K562 (cell line): Measurements from ENCODE around the gene ITGA11. TPM values are rescaled to one million over a fixed set of nuclear protein-coding genes. Genes with fewer than 3 reads are reported as not detected.
A peak's percentile ranks its signal among the peaks of the same experiment; 100 is the strongest.

ENCODE experiments used
- ATF7 ChIP-seq: fragments of 450-650 bp; IDR thresholded peaks from 2 replicates; pipeline ENCODE4 v1.7.1; 2014; ENCODE audit warnings: mild to moderate bottlenecking, moderate library complexity
- EGR1 ChIP-seq: fragments of 450-650 bp; conservative IDR thresholded peaks from 2 replicates; pipeline ENCODE4 v1.6.1; 2017; ENCODE audit warnings: mild to moderate bottlenecking
- FOXJ2 ChIP-seq: fragments of 200-800 bp; sonication (Bioruptor generic); IDR thresholded peaks from 2 replicates; pipeline ENCODE4 v1.6.1; 2016; ENCODE audit warnings: missing genetic modification characterization, missing compliant biosample characterization
- IFI16 ChIP-seq: fragments of 250-450 bp; sonication (Bioruptor Pico); IDR thresholded peaks from 2 replicates; pipeline ENCODE4 v2.1.2; 2022; ENCODE audit warnings: mild to moderate bottlenecking, inconsistent platforms
- NCOR1 ChIP-seq: fragments of 450-650 bp; IDR thresholded peaks from 2 replicates; pipeline ENCODE4 v1.6.1; 2016; ENCODE audit warnings: mild to moderate bottlenecking, moderate library complexity
- PML ChIP-seq: IDR thresholded peaks from 2 replicates; pipeline ENCODE4 v1.6.1; 2012; ENCODE audit warnings: low read length, inconsistent platforms
- RBFOX2 ChIP-seq: fragments of 200-400 bp; formaldehyde crosslinking; IDR thresholded peaks from 2 replicates; pipeline ENCODE4 v1.6.1; 2017; ENCODE audit warnings: low read depth, mild to moderate bottlenecking, low read length, moderate library complexity
- RFX7 ChIP-seq: fragments of 250-450 bp; sonication (Bioruptor Pico); IDR thresholded peaks from 2 replicates; pipeline ENCODE4 v1.5.1; 2021; ENCODE audit warnings: mild to moderate bottlenecking
- STAT5A ChIP-seq: IDR thresholded peaks from 2 replicates; pipeline ENCODE4 v1.6.1; 2012; ENCODE audit warnings: low read length, inconsistent platforms, borderline replicate concordance
- TAL1 ChIP-seq: fragments of 450-650 bp; IDR thresholded peaks from 2 replicates; pipeline ENCODE4 v1.6.1; 2016; ENCODE audit warnings: mild to moderate bottlenecking
- TEAD4 ChIP-seq, 2 experiments: sonication (generic) in 1 of 2; formaldehyde crosslinking in 1 of 2; IDR thresholded peaks; 2 replicates each; pipeline versions ENCODE4 v1.6.1 to v1.8.0; 2012 to 2022; ENCODE audit warnings: borderline replicate concordance in 1 of 2, inconsistent platforms in 1 of 2, low read length in 1 of 2, mild to moderate bottlenecking in 1 of 2, missing genetic modification reagents in 1 of 2
- XRCC4 ChIP-seq: IDR thresholded peaks from one replicate; pipeline ENCODE4 v1.6.1; 2011; ENCODE audit not compliant: insufficient read depth, insufficient read length; ENCODE audit errors: extremely low read depth
- ZBED1 ChIP-seq: IDR thresholded peaks from 2 replicates; pipeline ENCODE4 v1.6.1; 2014
- ZKSCAN1 ChIP-seq: fragments of 150-350 bp; IDR thresholded peaks from 2 replicates; pipeline ENCODE4 v1.6.1; 2016; ENCODE audit warnings: low read depth, low read length
- ZNF3 ChIP-seq: fragments of 250-450 bp; sonication (Bioruptor Pico); IDR thresholded peaks from 2 replicates; pipeline ENCODE4 v1.5.0; 2021; ENCODE audit warnings: mild to moderate bottlenecking, moderate library complexity
- ZNF316 ChIP-seq: fragments of 450-650 bp; IDR thresholded peaks from 2 replicates; pipeline ENCODE4 v1.6.1; 2016
- ZNF785 ChIP-seq: fragments of 250-450 bp; sonication (Bioruptor Pico); IDR thresholded peaks from 2 replicates; pipeline ENCODE4 v1.4.0; 2020; ENCODE audit warnings: mild to moderate bottlenecking
- ZZZ3 ChIP-seq: fragments of 450-650 bp; IDR thresholded peaks from 2 replicates; pipeline ENCODE4 v1.6.1; 2016; ENCODE audit warnings: antibody characterized with exemption, mild to moderate bottlenecking, moderate library complexity
- polyA plus RNA-seq, 8 experiments: library from polyadenylated mRNA; depleted of rRNA in 4 of 8; stranded (reverse) in 5 of 8; unstranded in 3 of 8; fragments of >200 nt; fragmentation: Nextera tagmentation in 2 of 8; fragmentation: Illumina TruSeq in 1 of 8; extraction: Ambion mirVana in 2 of 8; extraction: Trizol in 1 of 8; gene quantifications; 2 replicates each; pipeline versions ENCODE4 v1.2.1 to v1.2.3, GENCODE V29; 2011 to 2014; ENCODE audit warnings: inconsistent platforms in 1 of 8, missing spikeins in 1 of 8
- total RNA-seq, 7 experiments: library from RNA; depleted of rRNA in 6 of 7; stranded (reverse); fragments of >200 nt in 6 of 7; fragmentation: Illumina TruSeq in 2 of 7; extraction: Trizol in 2 of 7; gene quantifications; 2 replicates each; pipeline versions ENCODE4 v1.2.1 to v1.2.3, GENCODE V29; 2011 to 2021; ENCODE audit warnings: low replicate concordance in 1 of 7
- TF ChIP-seq, protein P1 (sequence below): fragments of 450-650 bp; formaldehyde crosslinking; IDR thresholded peaks from 2 replicates; pipeline ENCODE4 v1.4.0; 2022; ENCODE audit warnings: mild to moderate bottlenecking, moderate library complexity
- TF ChIP-seq, protein P2 (sequence below): sonication (generic); formaldehyde crosslinking; IDR thresholded peaks from 2 replicates; pipeline ENCODE4 v1.9.0; 2022; ENCODE audit warnings: mild to moderate bottlenecking, missing genetic modification reagents
- TF ChIP-seq, protein P3 (sequence below): sonication (generic); IDR thresholded peaks from 2 replicates; pipeline ENCODE4 v1.6.1; 2016
- TF ChIP-seq, protein P4 (sequence below), 3 experiments: fragments of 200-800 bp in 1 of 3; sonication (Bioruptor generic) in 1 of 3; sonication (generic) in 1 of 3; formaldehyde crosslinking in 1 of 3; IDR thresholded peaks; 2 replicates each; pipeline versions ENCODE4 v1.6.1 to v1.8.0; 2016 to 2022; ENCODE audit warnings: mild to moderate bottlenecking in 2 of 3, missing compliant biosample characterization in 2 of 3, missing genetic modification characterization in 2 of 3, missing genetic modification reagents in 1 of 3
- TF ChIP-seq, protein P5 (sequence below): fragments of 150-350 bp; conservative IDR thresholded peaks from 2 replicates; pipeline ENCODE4 v1.6.1; 2014; ENCODE audit warnings: low read length

The ITGA11 gene
- total and polyA plus RNA-seq, 9 of the 15 experiments (the other 6 are each of a cell fraction or from before 2014, with no cell fraction given) = 0.01 TPM; not detected in 8

DNA sequence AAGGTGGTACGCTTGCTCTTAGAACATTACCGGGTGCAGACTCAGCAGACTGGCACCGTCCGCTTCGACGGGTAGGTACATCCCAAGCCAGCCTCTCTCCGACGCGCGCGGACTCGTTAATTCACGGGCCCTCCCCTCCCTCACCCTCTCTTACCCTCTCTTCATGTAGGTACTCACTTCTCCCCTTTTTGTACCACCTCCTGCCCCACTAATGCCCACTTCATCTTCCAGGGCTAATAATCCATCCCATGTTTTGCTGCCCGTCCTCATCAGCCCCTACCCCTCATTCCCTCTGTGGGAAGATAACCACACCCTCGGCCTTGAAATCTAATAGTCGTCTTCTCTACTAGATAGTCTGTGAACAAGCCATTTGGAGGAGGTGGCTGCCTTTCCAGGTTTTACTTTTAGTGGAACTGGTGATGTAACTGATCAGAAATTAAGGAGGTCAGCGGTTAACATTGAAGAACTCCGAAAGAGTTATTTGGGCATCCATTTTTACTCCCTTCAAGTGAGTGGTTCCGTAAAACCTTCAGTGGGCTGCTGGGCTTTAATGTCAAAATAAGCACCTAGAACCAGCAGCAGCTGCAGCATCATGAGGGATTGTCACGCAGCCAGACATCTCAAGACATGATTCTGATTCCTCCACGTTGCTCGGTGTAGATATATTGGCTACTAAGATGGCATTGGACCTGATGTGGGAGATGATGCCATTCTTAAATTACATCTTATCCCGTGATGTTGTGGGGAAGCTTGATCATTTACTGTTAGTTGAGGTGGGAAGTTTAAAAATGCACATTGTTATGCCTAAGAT lies 153.2 kb downstream of the ITGA11 start (continued):
- TF ChIP-seq XRCC4 (no peak), NCOR1 (no peak), ATF7 (peak; percentile 37; the same call in 1 of the 2 replicates), ZKSCAN1 (no peak), RFX7 (CRISPR knock-in tag) (no peak), EGR1 (no peak), TEAD4 (IDR thresholded peaks at IDR 0.05; ENCODE audit: low read length) (no peak), TEAD4 (CRISPR knock-in tag; IDR thresholded peaks at IDR 0.05; ENCODE audit: borderline replicate concordance) (no peak), ZNF316 (peak; percentile 38), ZBED1 (0 out of 2 replicates have a peak, but pooled peaks have one; percentile 33), STAT5A (no peak), PML (no peak), ZZZ3 (no peak), ZNF785 (CRISPR knock-in tag) (no peak), ZNF3 (CRISPR knock-in tag) (no peak), RBFOX2 (no peak), FOXJ2 (tag) (no peak), TAL1 (0 out of 2 replicates have a peak, but pooled peaks have one; percentile 5), IFI16 (CRISPR knock-in tag) (no peak)
- TF ChIP-seq, protein P1, sequence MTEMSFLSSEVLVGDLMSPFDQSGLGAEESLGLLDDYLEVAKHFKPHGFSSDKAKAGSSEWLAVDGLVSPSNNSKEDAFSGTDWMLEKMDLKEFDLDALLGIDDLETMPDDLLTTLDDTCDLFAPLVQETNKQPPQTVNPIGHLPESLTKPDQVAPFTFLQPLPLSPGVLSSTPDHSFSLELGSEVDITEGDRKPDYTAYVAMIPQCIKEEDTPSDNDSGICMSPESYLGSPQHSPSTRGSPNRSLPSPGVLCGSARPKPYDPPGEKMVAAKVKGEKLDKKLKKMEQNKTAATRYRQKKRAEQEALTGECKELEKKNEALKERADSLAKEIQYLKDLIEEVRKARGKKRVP (CRISPR knock-in tag) = no peak
- TF ChIP-seq, protein P2, sequence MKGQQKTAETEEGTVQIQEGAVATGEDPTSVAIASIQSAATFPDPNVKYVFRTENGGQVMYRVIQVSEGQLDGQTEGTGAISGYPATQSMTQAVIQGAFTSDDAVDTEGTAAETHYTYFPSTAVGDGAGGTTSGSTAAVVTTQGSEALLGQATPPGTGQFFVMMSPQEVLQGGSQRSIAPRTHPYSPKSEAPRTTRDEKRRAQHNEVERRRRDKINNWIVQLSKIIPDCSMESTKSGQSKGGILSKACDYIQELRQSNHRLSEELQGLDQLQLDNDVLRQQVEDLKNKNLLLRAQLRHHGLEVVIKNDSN (CRISPR knock-in tag) = no peak
- TF ChIP-seq, protein P3, sequence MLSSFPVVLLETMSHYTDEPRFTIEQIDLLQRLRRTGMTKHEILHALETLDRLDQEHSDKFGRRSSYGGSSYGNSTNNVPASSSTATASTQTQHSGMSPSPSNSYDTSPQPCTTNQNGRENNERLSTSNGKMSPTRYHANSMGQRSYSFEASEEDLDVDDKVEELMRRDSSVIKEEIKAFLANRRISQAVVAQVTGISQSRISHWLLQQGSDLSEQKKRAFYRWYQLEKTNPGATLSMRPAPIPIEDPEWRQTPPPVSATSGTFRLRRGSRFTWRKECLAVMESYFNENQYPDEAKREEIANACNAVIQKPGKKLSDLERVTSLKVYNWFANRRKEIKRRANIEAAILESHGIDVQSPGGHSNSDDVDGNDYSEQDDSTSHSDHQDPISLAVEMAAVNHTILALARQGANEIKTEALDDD = peak; percentile 65; the same call in 1 of the 2 replicates
- TF ChIP-seq, protein P4, sequence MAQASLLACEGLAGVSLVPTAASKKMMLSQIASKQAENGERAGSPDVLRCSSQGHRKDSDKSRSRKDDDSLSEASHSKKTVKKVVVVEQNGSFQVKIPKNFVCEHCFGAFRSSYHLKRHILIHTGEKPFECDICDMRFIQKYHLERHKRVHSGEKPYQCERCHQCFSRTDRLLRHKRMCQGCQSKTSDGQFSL (CRISPR knock-in tag; IDR thresholded peaks at IDR 0.05) = peak; percentile 13; the same call in 1 of the 2 replicates
- TF ChIP-seq, protein P4 (tag; IDR thresholded peaks at IDR 0.05) = no peak
- TF ChIP-seq, protein P5, sequence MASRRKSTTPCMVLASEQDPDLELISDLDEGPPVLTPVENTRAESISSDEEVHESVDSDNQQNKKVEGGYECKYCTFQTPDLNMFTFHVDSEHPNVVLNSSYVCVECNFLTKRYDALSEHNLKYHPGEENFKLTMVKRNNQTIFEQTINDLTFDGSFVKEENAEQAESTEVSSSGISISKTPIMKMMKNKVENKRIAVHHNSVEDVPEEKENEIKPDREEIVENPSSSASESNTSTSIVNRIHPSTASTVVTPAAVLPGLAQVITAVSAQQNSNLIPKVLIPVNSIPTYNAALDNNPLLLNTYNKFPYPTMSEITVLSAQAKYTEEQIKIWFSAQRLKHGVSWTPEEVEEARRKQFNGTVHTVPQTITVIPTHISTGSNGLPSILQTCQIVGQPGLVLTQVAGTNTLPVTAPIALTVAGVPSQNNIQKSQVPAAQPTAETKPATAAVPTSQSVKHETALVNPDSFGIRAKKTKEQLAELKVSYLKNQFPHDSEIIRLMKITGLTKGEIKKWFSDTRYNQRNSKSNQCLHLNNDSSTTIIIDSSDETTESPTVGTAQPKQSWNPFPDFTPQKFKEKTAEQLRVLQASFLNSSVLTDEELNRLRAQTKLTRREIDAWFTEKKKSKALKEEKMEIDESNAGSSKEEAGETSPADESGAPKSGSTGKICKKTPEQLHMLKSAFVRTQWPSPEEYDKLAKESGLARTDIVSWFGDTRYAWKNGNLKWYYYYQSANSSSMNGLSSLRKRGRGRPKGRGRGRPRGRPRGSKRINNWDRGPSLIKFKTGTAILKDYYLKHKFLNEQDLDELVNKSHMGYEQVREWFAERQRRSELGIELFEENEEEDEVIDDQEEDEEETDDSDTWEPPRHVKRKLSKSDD = no peak
